HepG2 (cell line): ENCODE measurements around the gene ANAPC1. TPM values are rescaled to one million over a fixed set of nuclear protein-coding genes. Genes with fewer than 3 reads are reported as not detected.

ENCODE experiments used
- ASH2L ChIP-seq: fragments of 300-600, 200-600 bp; sonication (generic); IDR thresholded peaks from 2 replicates; pipeline ENCODE4 v1.7.0; 2017; ENCODE audit warnings: low read depth, mild to moderate bottlenecking, moderate library complexity, mixed read lengths, low read length; ENCODE audit not compliant: insufficient read length
- ATF3 ChIP-seq: sonication (generic); formaldehyde crosslinking; IDR thresholded peaks from 2 replicates; pipeline ENCODE4 v1.4.0; 2020; ENCODE audit warnings: missing genetic modification reagents
- BRD4 ChIP-seq: sonication (generic); formaldehyde crosslinking; IDR thresholded peaks from 2 replicates; pipeline ENCODE4 v1.4.0; 2020; ENCODE audit warnings: missing genetic modification reagents
- EED ChIP-seq: sonication (generic); formaldehyde crosslinking; IDR thresholded peaks from 2 replicates; pipeline ENCODE4 v1.5.0; 2020; ENCODE audit warnings: mild to moderate bottlenecking, missing genetic modification reagents
- HMGXB4 ChIP-seq, 2 experiments: sonication (generic) in 1 of 2; formaldehyde crosslinking in 1 of 2; IDR thresholded peaks; 2 replicates each; pipeline versions ENCODE4 v1.4.0 to v1.6.1; 2018 to 2020; ENCODE audit warnings: missing genetic modification reagents in 2 of 2, borderline replicate concordance in 1 of 2, low read depth in 1 of 2, mild to moderate bottlenecking in 1 of 2, missing biosample characterization in 1 of 2
- HOXA9 ChIP-seq: sonication (generic); formaldehyde crosslinking; IDR thresholded peaks from 2 replicates; pipeline ENCODE4 v1.8.1; 2022; ENCODE audit warnings: missing genetic modification reagents, mild to moderate bottlenecking, moderate library complexity, borderline replicate concordance
- KDM5A ChIP-seq: fragments of 200-600 bp; sonication (generic); IDR thresholded peaks from 2 replicates; pipeline ENCODE4 v1.7.0; 2018; ENCODE audit warnings: antibody characterized with exemption, mild to moderate bottlenecking, low read length, borderline replicate concordance
- MYNN ChIP-seq: sonication (generic); formaldehyde crosslinking; IDR thresholded peaks from 2 replicates; pipeline ENCODE4 v1.4.0; 2020; ENCODE audit warnings: mild to moderate bottlenecking, low read depth, missing genetic modification reagents
- NFE2L1 ChIP-seq: sonication (generic); formaldehyde crosslinking; IDR thresholded peaks from 2 replicates; pipeline ENCODE4 v1.4.0; 2020; ENCODE audit warnings: missing genetic modification reagents, mild to moderate bottlenecking, borderline replicate concordance
- RAD21 ChIP-seq: fragments of 450-650 bp; formaldehyde crosslinking; IDR thresholded peaks from 2 replicates; pipeline ENCODE4 v1.5.0; 2020; ENCODE audit warnings: mild to moderate bottlenecking
- RELA ChIP-seq: sonication (generic); formaldehyde crosslinking; IDR thresholded peaks from 2 replicates; pipeline ENCODE4 v1.4.0; 2020; ENCODE audit warnings: missing genetic modification reagents
- SAP130 ChIP-seq: IDR thresholded peaks from 2 replicates; pipeline ENCODE4 v1.6.1; 2016; ENCODE audit warnings: low read depth
- SRY ChIP-seq: sonication (generic); formaldehyde crosslinking; IDR thresholded peaks from 2 replicates; pipeline ENCODE4 v1.8.0; 2022; ENCODE audit warnings: mild to moderate bottlenecking, missing genetic modification reagents
- ZBTB7A ChIP-seq: sonication (generic); formaldehyde crosslinking; IDR thresholded peaks from 2 replicates; pipeline ENCODE4 v1.8.0; 2022; ENCODE audit warnings: mild to moderate bottlenecking, missing genetic modification reagents
- ZBTB8A ChIP-seq: sonication (generic); formaldehyde crosslinking; IDR thresholded peaks from 2 replicates; pipeline ENCODE4 v1.4.0; 2020; ENCODE audit warnings: mild to moderate bottlenecking, low read depth, missing genetic modification reagents, borderline replicate concordance
- ZMYM3 ChIP-seq: sonication (generic); formaldehyde crosslinking; IDR thresholded peaks from 2 replicates; pipeline ENCODE4 v1.5.1; 2020; ENCODE audit warnings: mild to moderate bottlenecking, missing genetic modification reagents
- ZNF557 ChIP-seq: sonication (generic); formaldehyde crosslinking; IDR thresholded peaks from 2 replicates; pipeline ENCODE4 v1.4.0; 2020; ENCODE audit warnings: missing genetic modification reagents
- ZNF598 ChIP-seq: sonication (generic); formaldehyde crosslinking; IDR thresholded peaks from 2 replicates; pipeline ENCODE4 v1.5.1; 2020; ENCODE audit warnings: mild to moderate bottlenecking, missing genetic modification reagents, borderline replicate concordance
- polyA plus RNA-seq, 8 experiments: library from polyadenylated mRNA; depleted of rRNA in 3 of 8; stranded (reverse) in 7 of 8; unstranded in 1 of 8; fragments of >200 nt; fragmentation: Illumina TruSeq in 4 of 8; extraction: Trizol in 4 of 8; gene quantifications; 2 replicates each; pipeline versions ENCODE4 v1.2.1 to v1.2.3, GENCODE V29; 2011 to 2016; ENCODE audit warnings: low read depth in 4 of 8, missing spikeins in 1 of 8, mixed read lengths in 1 of 8; ENCODE audit not compliant: insufficient read depth in 1 of 8
- total RNA-seq, 5 experiments: library from RNA; depleted of rRNA; stranded (reverse); fragments of >200 nt; fragmentation: Illumina TruSeq; extraction: Trizol; gene quantifications; 2 replicates each; pipeline ENCODE4 v1.2.3, GENCODE V29; 2016; ENCODE audit warnings: low read depth in 1 of 5
- TF ChIP-seq, protein P1 (sequence below): sonication (generic); formaldehyde crosslinking; IDR thresholded peaks from 2 replicates; pipeline ENCODE4 v1.5.1; 2020; ENCODE audit warnings: missing genetic modification reagents, mild to moderate bottlenecking, borderline replicate concordance
- TF ChIP-seq, protein P2 (sequence below): sonication (generic); formaldehyde crosslinking; IDR thresholded peaks from 2 replicates; pipeline ENCODE4 v1.4.0; 2020; ENCODE audit warnings: missing genetic modification reagents
- TF ChIP-seq, protein P3 (sequence below): sonication (generic); formaldehyde crosslinking; IDR thresholded peaks from 2 replicates; pipeline ENCODE4 v1.5.0; 2020; ENCODE audit warnings: missing genetic modification reagents, mild to moderate bottlenecking, borderline replicate concordance

Gene ANAPC1
- total and polyA plus RNA-seq, 2 of the 13 experiments (the other 11 are each of a cell fraction or from before 2014, with no cell fraction given) = 50.0 to 89.7 TPM

GRCh38 chr2:111898703-111899514 lies 14.9 kb upstream of the ANAPC1 start (continued):
- TF ChIP-seq HMGXB4 (CRISPR knock-in tag; IDR thresholded peaks at IDR 0.05; ENCODE audit: borderline replicate concordance in 1 of 2, low read depth in 1 of 2) (peak in 1 of 2 experiments; percentile 77; a peak in 1 of 4 replicates), ZNF557 (peak; percentile 60; the same call in 1 of the 2 replicates), SRY (CRISPR knock-in tag) (peak; percentile 81; the same call in 1 of the 2 replicates), EED (CRISPR knock-in tag) (no peak), RAD21 (CRISPR knock-in tag) (0 out of 2 replicates have a peak, but pooled peaks have one; percentile 63), BRD4 (CRISPR knock-in tag) (no peak), ASH2L (peak; percentile 91), HOXA9 (CRISPR knock-in tag) (0 out of 2 replicates have a peak, but pooled peaks have one; percentile 40), ZNF598 (CRISPR knock-in tag) (peak; percentile 96), MYNN (CRISPR knock-in tag) (peak; percentile 58; the same call in 1 of the 2 replicates), ATF3 (0 out of 2 replicates have a peak, but pooled peaks have one; percentile 34), KDM5A (peak; percentile 38; the same call in 1 of the 2 replicates), SAP130 (CRISPR knock-in tag) (peak; percentile 78), NFE2L1 (peak; percentile 54; the same call in 1 of the 2 replicates), ZMYM3 (peak; percentile 50), ZBTB7A (no peak), RELA (peak; percentile 86; the same call in 1 of the 2 replicates), ZBTB8A (CRISPR knock-in tag) (peak; percentile 68)
- TF ChIP-seq, protein P1, sequence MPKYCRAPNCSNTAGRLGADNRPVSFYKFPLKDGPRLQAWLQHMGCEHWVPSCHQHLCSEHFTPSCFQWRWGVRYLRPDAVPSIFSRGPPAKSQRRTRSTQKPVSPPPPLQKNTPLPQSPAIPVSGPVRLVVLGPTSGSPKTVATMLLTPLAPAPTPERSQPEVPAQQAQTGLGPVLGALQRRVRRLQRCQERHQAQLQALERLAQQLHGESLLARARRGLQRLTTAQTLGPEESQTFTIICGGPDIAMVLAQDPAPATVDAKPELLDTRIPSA = peak; percentile 85; the same call in 1 of the 2 replicates
- TF ChIP-seq, protein P2, sequence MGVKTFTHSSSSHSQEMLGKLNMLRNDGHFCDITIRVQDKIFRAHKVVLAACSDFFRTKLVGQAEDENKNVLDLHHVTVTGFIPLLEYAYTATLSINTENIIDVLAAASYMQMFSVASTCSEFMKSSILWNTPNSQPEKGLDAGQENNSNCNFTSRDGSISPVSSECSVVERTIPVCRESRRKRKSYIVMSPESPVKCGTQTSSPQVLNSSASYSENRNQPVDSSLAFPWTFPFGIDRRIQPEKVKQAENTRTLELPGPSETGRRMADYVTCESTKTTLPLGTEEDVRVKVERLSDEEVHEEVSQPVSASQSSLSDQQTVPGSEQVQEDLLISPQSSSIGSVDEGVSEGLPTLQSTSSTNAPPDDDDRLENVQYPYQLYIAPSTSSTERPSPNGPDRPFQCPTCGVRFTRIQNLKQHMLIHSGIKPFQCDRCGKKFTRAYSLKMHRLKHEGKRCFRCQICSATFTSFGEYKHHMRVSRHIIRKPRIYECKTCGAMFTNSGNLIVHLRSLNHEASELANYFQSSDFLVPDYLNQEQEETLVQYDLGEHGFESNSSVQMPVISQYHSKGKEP (CRISPR knock-in tag) = peak; percentile 49; the same call in 1 of the 2 replicates
- TF ChIP-seq, protein P3, sequence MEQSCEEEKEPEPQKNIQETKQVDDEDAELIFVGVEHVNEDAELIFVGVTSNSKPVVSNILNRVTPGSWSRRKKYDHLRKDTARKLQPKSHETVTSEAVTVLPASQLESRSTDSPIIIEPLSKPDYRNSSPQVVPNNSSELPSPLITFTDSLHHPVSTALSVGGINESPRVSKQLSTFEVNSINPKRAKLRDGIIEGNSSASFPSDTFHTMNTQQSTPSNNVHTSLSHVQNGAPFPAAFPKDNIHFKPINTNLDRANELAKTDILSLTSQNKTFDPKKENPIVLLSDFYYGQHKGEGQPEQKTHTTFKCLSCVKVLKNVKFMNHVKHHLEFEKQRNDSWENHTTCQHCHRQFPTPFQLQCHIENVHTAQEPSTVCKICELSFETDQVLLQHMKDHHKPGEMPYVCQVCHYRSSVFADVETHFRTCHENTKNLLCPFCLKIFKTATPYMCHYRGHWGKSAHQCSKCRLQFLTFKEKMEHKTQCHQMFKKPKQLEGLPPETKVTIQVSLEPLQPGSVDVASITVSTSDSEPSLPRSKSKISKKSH (CRISPR knock-in tag) = peak; percentile 92
